Gastroesophageal sphincter (tissue), 4 donors: ENCODE data around the gene KCNJ18. TPM values are rescaled to one million over a fixed set of nuclear protein-coding genes. Genes with fewer than 3 reads are reported as not detected.
"Not testable (repeated sequence)": the region's sequence is repeated elsewhere in the genome, so short reads cannot be mapped to it uniquely, and the experiment has no call there.

Source experiments
- ATAC-seq: fragments of 150-250 bp; one replicate; pipeline ENCODE4 v1.9.1; 2016; ENCODE audit warnings: mild to moderate bottlenecking, moderate library complexity
- H3K27ac ChIP-seq, 4 donors: fragments of 200-600 bp; sonication (generic) in 3 of 4; 1 replicate in 3 of 4; 2 replicates in 1 of 4; pipeline ENCODE4 v1.5.1; 2016 to 2019
- H3K27me3 ChIP-seq: fragments of 200-600 bp; sonication (generic); one replicate; pipeline ENCODE4 v1.5.1; 2019
- H3K36me3 ChIP-seq, 2 donors: fragments of 200-600 bp; sonication (generic); one replicate each; pipeline ENCODE4 v1.5.1; 2019; ENCODE audit warnings: control low read depth in 1 of 2
- H3K4me1 ChIP-seq, 3 donors: fragments of 200-600 bp; sonication (generic); 1 replicate in 2 of 3; 2 replicates in 1 of 3; pipeline ENCODE4 v1.5.1; 2016 to 2019; ENCODE audit warnings: control low read depth in 2 of 3
- H3K4me3 ChIP-seq, 2 donors: fragments of 200-600 bp; sonication (generic); one replicate each; pipeline ENCODE4 v1.5.1; 2019; ENCODE audit warnings: mild to moderate bottlenecking in 1 of 2, moderate library complexity in 1 of 2
- H3K9me3 ChIP-seq, 3 donors: fragments of 200-600 bp; sonication (generic); one replicate each; pipeline ENCODE4 v1.5.1; 2017 to 2019; ENCODE audit warnings: control low read depth in 2 of 3
- WGBS, 2 donors: methylation state at CpG; one replicate each; pipeline ENCODE4 v1.1.5; 2018; ENCODE audit warnings: low coverage in 1 of 2; 5-methylcytosine and 5-hydroxymethylcytosine counted together
- total RNA-seq, 4 donors: library from RNA; depleted of rRNA; stranded (reverse); fragments of >200 nt; gene quantifications; one replicate each; pipeline ENCODE4 v1.1.0, GENCODE V29; 2016

The KCNJ18 gene
- total RNA-seq: not detected

DNA sequence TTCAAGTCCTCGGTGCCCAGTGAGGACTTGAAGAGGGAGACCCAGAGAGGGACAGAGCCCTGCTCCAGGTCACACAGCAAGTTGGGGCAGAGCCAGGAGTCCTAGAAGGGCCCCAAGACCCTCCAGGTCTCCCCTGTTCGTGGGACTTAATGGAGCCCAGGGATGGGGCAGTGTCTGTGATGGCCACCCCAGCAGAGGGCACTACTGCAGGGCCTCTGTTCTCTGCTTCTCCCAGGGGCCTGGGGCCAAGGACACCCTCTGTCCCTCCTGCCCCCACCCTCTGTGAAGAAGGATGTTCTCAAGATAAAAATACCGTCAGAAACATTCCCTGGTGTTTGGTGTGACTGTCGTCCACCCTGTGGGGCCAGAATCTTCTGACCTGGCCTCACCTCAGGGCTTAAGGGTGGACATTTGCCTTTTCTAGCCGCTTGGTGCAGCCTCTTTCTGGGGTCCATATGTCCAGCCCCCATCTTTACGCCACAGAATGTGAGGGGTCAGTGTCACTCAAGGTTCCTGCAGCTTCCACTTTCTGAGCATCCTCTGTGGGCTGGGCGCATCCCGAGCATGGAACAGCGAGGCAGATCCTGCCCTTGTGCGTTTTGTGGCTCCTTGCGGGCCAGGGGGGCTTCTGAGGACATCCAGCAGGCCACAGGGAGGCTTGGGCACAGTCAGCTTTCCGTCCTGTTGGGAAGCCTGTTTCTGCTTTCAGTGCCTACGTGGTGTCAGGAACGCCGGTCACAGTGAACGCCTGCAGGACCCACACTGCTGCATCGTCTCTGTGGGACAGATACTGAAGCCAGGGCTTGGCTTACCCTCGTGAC lies at the start of gene KCNJ18:
Gene KCNJ18 (plus strand): TSS at position 641 of the 821 bp plus-strand sequence. CDS start 10,264 bp downstream, outside the sequence.
- not testable (repeated sequence) for H3K4me1 ChIP-seq, H3K27ac ChIP-seq, H3K36me3 ChIP-seq, ATAC-seq, H3K4me3 ChIP-seq, H3K9me3 ChIP-seq
- peaks cover 11% of the 10 kb centered on the region for H3K27me3 ChIP-seq
- 53 to 73% methylated on average over 3 to 7 of the region's 18 CpGs for WGBS, 2 donors

DNA sequence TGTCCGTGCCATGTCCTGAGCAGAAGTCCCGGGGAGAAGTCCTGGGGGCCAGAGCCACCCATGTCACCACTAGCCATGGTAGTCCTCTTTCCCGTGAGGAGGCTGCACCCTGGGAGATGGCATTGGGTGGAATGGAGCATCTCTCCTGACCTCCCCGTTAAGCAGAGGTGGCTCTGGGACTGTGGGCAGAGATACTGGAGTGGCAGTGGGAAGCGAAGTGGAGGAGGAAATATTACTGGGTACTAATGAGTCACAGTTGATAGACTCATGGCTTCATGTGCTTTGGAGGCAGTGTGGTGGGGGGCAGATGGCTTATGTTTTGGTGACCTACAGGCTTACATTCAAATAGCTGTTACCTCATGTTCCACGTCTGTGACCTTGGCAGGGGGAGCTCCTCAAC lies 44.2 kb upstream of the KCNJ18 start:
- not testable (repeated sequence) for ATAC-seq

DNA sequence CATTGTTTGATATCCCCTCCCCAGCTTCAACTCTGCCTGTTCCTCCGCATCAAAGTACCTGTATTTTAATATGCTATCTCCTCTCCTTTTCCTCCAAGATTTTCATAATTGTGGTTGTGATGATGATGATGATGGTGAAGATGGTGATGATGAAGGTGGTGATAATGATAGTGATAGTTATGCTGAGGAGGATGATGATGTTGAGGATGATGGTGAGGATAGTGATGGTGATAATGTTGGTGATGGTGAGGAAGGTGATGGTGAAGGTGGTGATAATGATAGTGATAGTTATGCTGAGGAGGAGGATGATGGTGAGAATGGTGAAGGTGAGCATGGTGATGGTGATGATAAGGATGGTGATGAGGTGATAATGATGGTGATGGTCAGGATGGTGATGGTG lies 42.3 kb upstream of the KCNJ18 start:
- WGBS, 2 donors: 57 to 90% methylated on average over 1 of the region's 1 CpG
- not testable (repeated sequence) for H3K36me3 ChIP-seq, ATAC-seq, H3K9me3 ChIP-seq, H3K27me3 ChIP-seq, H3K27ac ChIP-seq, H3K4me1 ChIP-seq, H3K4me3 ChIP-seq

More for the DNA sequence above, 44.2 kb upstream of the KCNJ18 start:
- not testable (repeated sequence) for H3K27me3 ChIP-seq, H3K9me3 ChIP-seq, H3K27ac ChIP-seq, H3K36me3 ChIP-seq, H3K4me1 ChIP-seq, H3K4me3 ChIP-seq
- WGBS, 2 donors: 20 to 81% methylated on average over 1 to 4 of the region's 6 CpGs

DNA sequence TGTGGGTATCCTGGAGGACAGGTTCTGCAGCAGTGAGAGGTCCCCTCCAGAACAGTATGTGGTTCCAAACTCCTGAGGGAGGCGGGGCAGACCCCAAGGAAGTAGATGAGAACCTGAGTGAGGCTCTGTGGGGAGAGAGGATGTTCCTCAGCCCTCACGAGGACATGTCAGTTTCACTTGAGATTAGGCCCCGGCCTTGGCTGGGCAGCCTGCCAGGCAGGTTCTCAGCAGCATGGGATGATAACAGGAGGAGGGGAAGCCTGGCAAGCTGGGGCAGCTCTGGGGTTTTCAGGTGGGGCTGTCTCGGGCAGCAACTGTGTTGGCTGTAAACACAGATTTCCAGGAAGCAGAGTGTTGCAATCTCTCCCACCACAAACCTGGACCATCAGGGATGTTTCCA lies 40.3 kb upstream of the KCNJ18 start:
- not testable (repeated sequence) for ATAC-seq, H3K9me3 ChIP-seq, H3K4me1 ChIP-seq, H3K36me3 ChIP-seq, H3K27me3 ChIP-seq, H3K4me3 ChIP-seq, H3K27ac ChIP-seq
- WGBS, 2 donors: 30% methylated on average over 2 of the region's 4 CpGs; no CpG with 5 or more reads in 1 of the 2 donors

DNA sequence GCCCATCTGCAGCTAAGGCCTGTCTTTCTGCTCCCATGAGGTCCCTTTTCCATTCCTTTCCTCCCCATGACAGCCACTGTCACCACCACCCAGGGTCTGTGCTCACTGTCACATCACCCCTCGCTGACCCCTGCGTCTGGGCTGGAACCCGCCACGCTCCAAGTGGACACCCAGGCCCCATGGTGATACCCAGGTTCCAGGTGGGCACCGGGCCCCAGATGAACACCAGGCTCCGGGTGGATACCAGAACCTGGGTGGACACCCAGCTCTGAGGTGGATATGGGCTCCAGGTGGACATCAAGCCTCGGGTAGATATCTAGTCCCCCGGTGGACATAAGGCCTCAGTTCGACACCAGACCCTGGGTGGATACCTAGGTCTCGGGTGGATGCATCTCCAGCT lies 39.1 kb upstream of the KCNJ18 start:
- not testable (repeated sequence) for H3K4me3 ChIP-seq, ATAC-seq, H3K27me3 ChIP-seq, H3K27ac ChIP-seq, H3K36me3 ChIP-seq, H3K9me3 ChIP-seq, H3K4me1 ChIP-seq
- WGBS, 2 donors: no CpG with 5 or more reads among the region's 10 CpGs

DNA sequence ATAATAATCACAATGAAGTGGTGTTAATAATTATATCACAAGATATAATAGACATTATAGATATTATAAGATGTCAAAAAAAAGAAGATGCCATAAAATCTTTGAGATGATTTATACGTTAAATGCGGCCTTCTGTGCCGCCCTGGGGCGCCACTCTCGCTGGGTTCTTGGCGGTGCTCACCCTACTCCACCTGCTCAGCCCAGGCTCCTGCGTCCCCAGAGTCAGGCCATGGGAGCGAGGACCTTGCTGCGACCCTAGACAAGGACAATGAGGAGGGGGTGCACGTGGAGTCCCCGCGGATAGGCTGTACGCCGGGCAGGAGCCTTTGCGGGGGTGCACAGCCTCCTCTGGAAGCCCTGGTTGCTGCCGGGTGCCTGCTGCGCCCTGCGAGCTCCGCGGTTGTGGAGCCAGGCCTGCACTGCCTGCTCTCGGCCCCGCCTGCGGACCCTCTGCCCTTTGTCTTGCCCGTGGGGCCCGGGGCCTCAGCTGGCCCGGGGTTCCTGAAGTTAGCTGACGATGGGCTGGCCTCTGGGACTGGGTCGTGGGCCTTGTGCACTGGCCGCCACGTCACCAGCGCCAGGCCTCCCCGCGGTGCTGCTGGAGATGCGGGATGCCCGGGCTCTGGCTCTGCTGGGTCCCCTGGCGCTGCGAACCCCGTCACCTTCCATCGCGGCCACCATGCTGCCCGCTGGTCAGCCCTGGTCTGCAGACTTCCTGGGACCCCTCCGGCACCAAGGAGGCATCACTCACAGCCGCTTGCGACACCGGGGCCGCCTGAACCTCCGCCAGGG lies 35.6 kb upstream of the KCNJ18 start:
- H3K9me3 ChIP-seq, H3K4me3 ChIP-seq, H3K36me3 ChIP-seq, ATAC-seq, H3K27me3 ChIP-seq, H3K4me1 ChIP-seq, H3K27ac ChIP-seq: not testable (repeated sequence)
- WGBS, 2 donors: 80% methylated on average over 2 of the region's 47 CpGs; no CpG with 5 or more reads in 1 of the 2 donors

DNA sequence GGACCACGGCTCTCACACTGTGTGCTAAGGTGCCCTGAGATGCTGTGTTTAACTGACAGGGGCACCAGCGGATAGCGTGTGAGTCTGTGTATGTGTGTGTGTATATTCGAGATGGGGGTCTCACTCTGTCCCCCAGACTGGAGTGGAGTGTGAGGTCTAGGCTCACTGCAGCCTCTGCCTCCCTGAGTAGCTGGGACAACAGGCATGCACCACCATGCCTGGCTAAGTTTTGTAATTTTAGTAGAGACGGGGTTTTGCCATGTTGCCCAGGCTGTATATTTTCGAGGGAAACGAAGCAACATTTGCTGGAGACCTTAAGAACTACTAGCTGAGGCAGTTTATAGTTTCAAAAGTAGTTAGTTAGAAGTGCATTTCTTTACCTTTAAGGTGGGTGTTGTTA lies 32.7 kb upstream of the KCNJ18 start:
- not testable (repeated sequence) for H3K4me3 ChIP-seq, H3K4me1 ChIP-seq, H3K27ac ChIP-seq, H3K36me3 ChIP-seq, H3K27me3 ChIP-seq, ATAC-seq, H3K9me3 ChIP-seq
- WGBS, 2 donors: 37 to 52% methylated on average over 3 to 4 of the region's 7 CpGs

DNA sequence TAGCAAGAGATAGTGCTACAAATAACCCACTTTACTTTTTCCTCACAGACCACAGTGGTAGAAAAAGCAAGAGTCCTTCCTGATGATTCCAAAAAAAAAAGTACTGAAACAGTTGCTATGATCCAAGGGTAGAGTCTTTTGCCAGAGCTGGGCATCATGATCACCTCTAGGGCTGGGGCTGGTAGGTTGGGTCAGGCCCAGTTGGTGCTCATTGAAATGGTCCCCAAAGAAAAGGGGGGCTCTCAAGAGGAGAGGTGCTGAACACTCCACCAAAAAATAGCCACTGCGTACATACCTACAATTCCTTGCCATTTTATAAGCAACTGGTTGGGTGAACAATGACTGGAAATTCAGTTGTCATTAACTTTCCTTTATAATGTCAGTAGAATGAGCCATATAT lies 30.9 kb upstream of the KCNJ18 start:
- H3K27me3 ChIP-seq, H3K27ac ChIP-seq, ATAC-seq, H3K36me3 ChIP-seq, H3K4me1 ChIP-seq, H3K4me3 ChIP-seq, H3K9me3 ChIP-seq: not testable (repeated sequence)
- WGBS, 2 donors: 50 to 86% methylated on average over 1 of the region's 1 CpG

DNA sequence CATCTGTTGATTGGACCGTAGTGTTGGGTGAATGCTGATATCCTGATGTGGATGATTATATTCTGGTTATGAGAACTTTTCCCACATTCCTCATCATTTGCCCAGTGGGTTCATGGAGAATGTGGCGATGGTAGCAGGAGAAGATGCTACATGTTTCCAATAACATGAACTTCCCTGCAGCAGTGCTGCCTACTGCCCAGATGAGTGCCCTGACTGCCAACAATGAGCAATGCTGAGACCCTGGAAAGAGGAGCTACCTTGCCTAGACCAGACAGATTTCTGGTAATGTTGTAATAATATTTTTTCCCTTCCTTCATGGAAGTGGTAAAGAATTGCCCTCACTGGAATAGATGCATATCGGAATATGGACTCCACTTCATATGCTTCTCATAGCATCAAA lies 29.2 kb upstream of the KCNJ18 start:
- H3K27ac ChIP-seq, H3K36me3 ChIP-seq, H3K4me1 ChIP-seq, H3K9me3 ChIP-seq, ATAC-seq, H3K27me3 ChIP-seq, H3K4me3 ChIP-seq: not testable (repeated sequence)
- 55 to 77% methylated on average over 2 to 3 of the region's 3 CpGs for WGBS, 2 donors

DNA sequence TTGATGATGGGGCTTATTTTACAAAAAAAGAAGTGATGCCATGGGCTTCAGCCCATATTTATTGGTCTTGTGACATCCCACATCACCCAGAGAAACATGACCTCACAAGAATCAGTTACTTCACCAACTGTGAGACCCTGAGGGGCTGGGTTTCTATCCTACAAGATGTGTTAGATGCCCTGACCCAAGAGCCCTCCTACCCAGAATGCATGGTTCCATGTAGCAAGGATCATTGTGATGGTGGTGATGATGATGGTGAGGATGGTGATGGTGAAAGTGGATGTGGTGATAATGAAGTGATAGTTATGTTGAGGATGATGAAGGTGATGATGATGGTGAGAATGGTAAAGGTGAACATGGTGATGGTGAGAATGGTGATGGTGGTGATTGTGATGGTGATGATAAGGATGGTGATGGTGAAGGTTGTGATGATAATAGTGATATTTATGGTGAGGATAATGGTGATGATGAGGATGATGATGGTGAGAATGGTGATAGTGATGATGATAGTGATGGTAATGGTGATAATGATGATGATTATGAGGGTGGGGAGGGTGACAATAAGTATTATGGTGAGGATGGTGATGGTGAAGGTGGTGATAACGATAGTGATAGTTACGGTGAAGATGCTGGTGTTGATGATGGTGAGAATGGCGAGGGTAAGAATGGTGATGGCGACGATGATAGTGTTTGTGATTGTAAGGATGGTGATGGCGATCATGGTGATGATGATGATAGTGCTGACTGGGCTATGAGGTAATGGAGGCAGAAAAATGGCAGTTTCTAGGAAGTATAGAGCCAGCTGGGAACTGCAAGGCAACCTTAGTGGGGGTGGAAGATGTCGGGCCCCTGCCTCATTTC lies 28.5 kb upstream of the KCNJ18 start:
- not testable (repeated sequence) for H3K4me1 ChIP-seq, ATAC-seq, H3K4me3 ChIP-seq, H3K27me3 ChIP-seq, H3K9me3 ChIP-seq, H3K36me3 ChIP-seq, H3K27ac ChIP-seq
- 54 to 57% methylated on average over 7 of the region's 7 CpGs for WGBS, 2 donors

DNA sequence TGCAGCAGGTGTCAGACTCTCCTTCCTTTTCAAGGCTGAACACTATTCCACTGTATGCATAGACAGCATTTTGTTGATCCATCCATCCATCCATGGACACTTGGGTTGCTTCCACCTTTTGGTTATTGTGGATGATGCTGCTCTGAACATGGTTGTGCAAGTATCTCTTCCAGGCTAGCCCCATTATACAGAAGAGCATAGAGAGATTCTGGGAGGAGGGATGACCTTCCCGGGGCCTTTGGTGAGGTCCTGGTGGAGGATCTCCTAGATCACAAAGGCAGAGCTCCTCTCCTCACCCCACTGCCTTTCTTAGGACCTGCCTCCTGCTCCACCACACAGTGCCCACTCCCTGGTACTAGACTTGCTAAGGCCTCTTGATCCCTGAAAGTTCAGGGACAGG lies 27.2 kb upstream of the KCNJ18 start:
- 17% methylated on average over 1 of the region's 1 CpG; no CpG with 5 or more reads in 1 of the 2 donors for WGBS, 2 donors
- not testable (repeated sequence) for H3K4me3 ChIP-seq, ATAC-seq

DNA sequence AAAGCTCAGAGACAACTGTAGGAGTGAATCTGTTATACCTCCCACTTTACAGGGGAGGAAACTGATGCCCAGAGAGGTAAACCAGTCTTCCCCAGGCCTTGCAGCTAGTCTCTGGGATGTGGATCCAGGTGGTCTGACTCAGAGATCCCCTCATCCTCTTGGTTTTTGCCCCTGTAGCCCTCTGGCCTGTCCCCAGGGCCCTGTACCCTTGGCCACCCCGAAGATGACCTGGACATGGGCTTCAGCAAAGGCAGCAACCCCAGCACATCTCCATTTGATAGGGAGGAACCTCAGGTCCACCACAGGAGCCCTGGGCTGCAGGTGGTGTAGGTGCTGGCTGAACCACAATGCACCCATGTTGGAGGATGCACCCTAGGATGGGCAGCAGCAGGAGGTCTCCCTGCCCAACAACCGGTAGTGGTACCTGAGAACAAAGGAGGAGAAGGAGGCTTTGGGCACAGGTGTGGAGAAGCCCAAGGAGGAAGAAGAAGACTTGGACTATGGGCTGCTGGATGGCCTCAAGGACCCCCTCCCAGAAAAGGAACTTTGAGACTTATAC lies 26.3 kb upstream of the KCNJ18 start:
- not testable (repeated sequence) for H3K4me1 ChIP-seq, H3K9me3 ChIP-seq, H3K27ac ChIP-seq, ATAC-seq, H3K36me3 ChIP-seq, H3K4me3 ChIP-seq
- WGBS, 2 donors: 55 to 67% methylated on average over 1 of the region's 2 CpGs
- H3K27me3 ChIP-seq: peaks cover 21% of the 10 kb centered on the region

More for the DNA sequence above, 27.2 kb upstream of the KCNJ18 start:
- H3K4me1 ChIP-seq, H3K36me3 ChIP-seq, H3K9me3 ChIP-seq, H3K27ac ChIP-seq: not testable (repeated sequence)
- peaks cover 14% of the 10 kb centered on the region for H3K27me3 ChIP-seq
